Measurements from ENCODE around the gene BAMBI.

DNA sequence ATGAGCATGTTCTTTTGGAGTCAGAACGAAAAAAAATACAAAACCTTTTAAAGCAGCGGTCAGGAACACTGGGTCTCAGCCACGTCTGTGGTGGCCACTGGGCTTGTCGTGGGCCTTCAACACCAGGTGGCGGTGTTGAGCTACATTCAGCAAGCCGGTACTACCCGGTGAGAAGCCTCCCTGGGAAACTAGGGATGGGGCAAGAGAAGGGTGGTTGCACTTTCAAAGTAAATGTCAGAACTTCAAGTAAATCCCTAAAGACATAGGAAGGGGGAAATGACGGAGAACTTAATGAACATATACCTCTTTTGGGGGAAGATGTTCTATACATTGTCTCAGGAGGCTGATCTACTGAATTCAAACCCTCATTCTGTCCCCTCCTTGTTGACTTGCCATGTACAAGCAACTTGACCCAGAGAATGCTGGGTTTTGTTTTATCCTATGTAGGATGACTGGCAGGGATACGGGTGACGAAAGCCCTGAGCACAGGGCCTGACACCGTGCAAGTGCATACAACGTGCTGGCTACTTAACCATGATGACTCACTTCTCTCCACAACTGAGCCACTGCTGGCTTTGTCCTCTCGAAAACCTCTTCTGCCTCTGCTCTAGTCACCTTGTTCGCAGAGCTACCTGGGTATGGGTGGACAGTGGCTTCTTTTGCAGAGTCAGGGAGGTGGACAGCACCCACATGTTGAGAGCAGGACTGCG lies 49.0 kb upstream of the BAMBI start:
- TF ChIP-seq, protein P1, sequence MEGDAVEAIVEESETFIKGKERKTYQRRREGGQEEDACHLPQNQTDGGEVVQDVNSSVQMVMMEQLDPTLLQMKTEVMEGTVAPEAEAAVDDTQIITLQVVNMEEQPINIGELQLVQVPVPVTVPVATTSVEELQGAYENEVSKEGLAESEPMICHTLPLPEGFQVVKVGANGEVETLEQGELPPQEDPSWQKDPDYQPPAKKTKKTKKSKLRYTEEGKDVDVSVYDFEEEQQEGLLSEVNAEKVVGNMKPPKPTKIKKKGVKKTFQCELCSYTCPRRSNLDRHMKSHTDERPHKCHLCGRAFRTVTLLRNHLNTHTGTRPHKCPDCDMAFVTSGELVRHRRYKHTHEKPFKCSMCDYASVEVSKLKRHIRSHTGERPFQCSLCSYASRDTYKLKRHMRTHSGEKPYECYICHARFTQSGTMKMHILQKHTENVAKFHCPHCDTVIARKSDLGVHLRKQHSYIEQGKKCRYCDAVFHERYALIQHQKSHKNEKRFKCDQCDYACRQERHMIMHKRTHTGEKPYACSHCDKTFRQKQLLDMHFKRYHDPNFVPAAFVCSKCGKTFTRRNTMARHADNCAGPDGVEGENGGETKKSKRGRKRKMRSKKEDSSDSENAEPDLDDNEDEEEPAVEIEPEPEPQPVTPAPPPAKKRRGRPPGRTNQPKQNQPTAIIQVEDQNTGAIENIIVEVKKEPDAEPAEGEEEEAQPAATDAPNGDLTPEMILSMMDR (IDR thresholded peaks at IDR 0.05), result peak; percentile 96
- TF ChIP-seq HMGXB4 (CRISPR knock-in tag; IDR thresholded peaks at IDR 0.05; ENCODE audit: borderline replicate concordance) (no peak), NFE2L2 (conservative IDR thresholded peaks at IDR 0.05; ENCODE audit: low read length) (no peak), ESRRA (IDR thresholded peaks at IDR 0.05; ENCODE audit: borderline replicate concordance, low read length) (no peak), HDAC2 (IDR thresholded peaks at IDR 0.05) (no peak), EP300 (IDR thresholded peaks at IDR 0.05) (no peak), POLR2A (IDR thresholded peaks at IDR 0.05; ENCODE audit: low read length) (no peak), POLR2AphosphoS2 (conservative IDR thresholded peaks at IDR 0.05; ENCODE audit: low read length) (no peak)

All from A549 (cell line).